Measurements from ENCODE around the gene CEL. TPM values are rescaled to one million over a fixed set of nuclear protein-coding genes. Genes with fewer than 3 reads are reported as not detected.

CEL gene
- total and polyA plus RNA-seq, 4 donors, result 0.66 to 6.3 (median 0.86) TPM

DNA sequence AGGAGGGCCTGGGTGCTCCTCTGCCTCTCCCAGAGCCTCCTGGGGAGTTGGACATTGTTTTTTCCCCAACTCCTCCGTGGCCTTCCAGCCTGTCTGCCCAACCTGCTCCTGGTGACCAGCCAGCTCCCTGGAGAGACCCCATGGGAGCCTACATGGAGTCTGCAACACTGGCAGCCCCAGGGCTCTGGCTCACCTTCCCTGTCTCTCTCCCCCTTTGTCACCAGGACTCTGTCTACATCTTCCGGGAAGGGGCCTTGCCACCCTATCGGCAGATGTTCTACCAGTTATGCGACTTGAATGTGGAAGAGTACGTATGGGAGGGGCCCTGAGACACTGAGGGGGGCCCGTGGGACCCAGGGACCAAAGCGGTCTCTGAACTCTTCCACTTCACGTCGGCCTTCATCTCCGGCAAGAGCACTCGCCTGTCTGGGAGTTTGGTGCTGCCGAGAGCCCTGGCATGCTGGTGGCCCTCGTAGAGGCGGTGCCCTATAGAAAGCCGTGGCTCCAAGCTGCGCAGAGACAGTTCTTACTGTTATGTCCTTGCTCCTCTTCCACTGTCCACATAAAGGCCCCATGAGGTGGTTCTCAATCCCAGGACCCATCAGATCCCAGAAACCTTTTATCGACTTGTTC is 5.9 kb upstream of the CEL start:
- no peak overlapping the region for H3K4me3 ChIP-seq
- H3K4me1 ChIP-seq (ENCODE audit: control insufficient read depth in 5 of 5, insufficient read depth in 5 of 5, low read length in 5 of 5), result peaks cover 0 to 5% (median 0%) of the 10 kb centered on the region in 5 donors
- H3K27ac ChIP-seq (ENCODE audit: low read depth in 1 of 2, low read length in 1 of 2), result no peak overlapping the region
- no peak for DNase-seq
- H3K36me3 ChIP-seq (ENCODE audit: control insufficient read depth in 4 of 4, insufficient read depth in 4 of 4, low read length in 4 of 4), result peaks cover 6 to 67% (median 26%) of the 10 kb centered on the region in 4 donors
- no peak overlapping the region for H3K9ac ChIP-seq (ENCODE audit: insufficient read depth in 1 of 2, low read length in 2 of 2)
- WGBS, 2 donors, result 96% methylated on average over 17 of the region's 17 CpGs
- TF ChIP-seq, protein P1, sequence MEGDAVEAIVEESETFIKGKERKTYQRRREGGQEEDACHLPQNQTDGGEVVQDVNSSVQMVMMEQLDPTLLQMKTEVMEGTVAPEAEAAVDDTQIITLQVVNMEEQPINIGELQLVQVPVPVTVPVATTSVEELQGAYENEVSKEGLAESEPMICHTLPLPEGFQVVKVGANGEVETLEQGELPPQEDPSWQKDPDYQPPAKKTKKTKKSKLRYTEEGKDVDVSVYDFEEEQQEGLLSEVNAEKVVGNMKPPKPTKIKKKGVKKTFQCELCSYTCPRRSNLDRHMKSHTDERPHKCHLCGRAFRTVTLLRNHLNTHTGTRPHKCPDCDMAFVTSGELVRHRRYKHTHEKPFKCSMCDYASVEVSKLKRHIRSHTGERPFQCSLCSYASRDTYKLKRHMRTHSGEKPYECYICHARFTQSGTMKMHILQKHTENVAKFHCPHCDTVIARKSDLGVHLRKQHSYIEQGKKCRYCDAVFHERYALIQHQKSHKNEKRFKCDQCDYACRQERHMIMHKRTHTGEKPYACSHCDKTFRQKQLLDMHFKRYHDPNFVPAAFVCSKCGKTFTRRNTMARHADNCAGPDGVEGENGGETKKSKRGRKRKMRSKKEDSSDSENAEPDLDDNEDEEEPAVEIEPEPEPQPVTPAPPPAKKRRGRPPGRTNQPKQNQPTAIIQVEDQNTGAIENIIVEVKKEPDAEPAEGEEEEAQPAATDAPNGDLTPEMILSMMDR (IDR thresholded peaks at IDR 0.05; ENCODE audit: control extremely low read depth, extremely low read depth), result no peak
- H3K27me3 ChIP-seq (ENCODE audit: control insufficient read depth in 3 of 3, insufficient read depth in 3 of 3, low read length in 2 of 3), result no peaks in the 10 kb centered on the region
- no peaks in the 10 kb centered on the region for H3K9me3 ChIP-seq (ENCODE audit: control insufficient read depth in 4 of 4, insufficient read depth in 3 of 4, low read length in 3 of 4)
- no peak for ATAC-seq (ENCODE audit: insufficient read depth, low FRiP score)

DNA sequence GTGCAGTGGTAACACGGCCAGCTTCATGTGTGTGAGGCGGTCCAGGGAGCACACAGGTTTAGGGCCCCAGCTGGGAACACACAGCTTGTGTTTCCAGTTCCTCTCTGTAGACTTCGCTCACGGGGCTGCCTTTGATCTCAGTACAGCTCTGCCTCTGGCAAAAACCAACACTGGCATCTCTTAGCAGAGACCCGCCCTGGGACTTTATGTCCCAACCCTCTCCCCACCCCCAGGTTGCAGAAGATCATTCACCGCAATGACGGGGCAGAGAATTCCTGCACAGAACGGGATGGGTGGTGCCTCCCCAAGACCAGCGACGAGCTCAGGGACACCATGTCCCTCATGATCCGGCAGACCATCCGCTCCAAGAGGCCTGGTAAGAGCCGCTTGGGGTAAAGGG is 5.2 kb upstream of the CEL start:
- TF ChIP-seq, protein P1 (IDR thresholded peaks at IDR 0.05; ENCODE audit: control extremely low read depth, extremely low read depth), result no peak
- WGBS, 2 donors, result 87 to 91% methylated on average over 13 of the region's 13 CpGs
- H3K27me3 ChIP-seq (ENCODE audit: control insufficient read depth in 3 of 3, insufficient read depth in 3 of 3, low read length in 2 of 3), result no peaks in the 10 kb centered on the region
- H3K9ac ChIP-seq (ENCODE audit: insufficient read depth in 1 of 2, low read length in 2 of 2), result no peak overlapping the region
- peaks cover 2 to 60% (median 23%) of the 10 kb centered on the region in 4 donors for H3K36me3 ChIP-seq (ENCODE audit: control insufficient read depth in 4 of 4, insufficient read depth in 4 of 4, low read length in 4 of 4)
- no peak for DNase-seq
- H3K4me3 ChIP-seq, result no peak overlapping the region
- no peak overlapping the region for H3K27ac ChIP-seq (ENCODE audit: low read depth in 1 of 2, low read length in 1 of 2)
- H3K9me3 ChIP-seq (ENCODE audit: control insufficient read depth in 4 of 4, insufficient read depth in 3 of 4, low read length in 3 of 4), result no peaks in the 10 kb centered on the region
- peaks cover 0 to 8% (median 0%) of the 10 kb centered on the region in 5 donors for H3K4me1 ChIP-seq (ENCODE audit: control insufficient read depth in 5 of 5, insufficient read depth in 5 of 5, low read length in 5 of 5)
- ATAC-seq (ENCODE audit: insufficient read depth, low FRiP score), result no peak

DNA sequence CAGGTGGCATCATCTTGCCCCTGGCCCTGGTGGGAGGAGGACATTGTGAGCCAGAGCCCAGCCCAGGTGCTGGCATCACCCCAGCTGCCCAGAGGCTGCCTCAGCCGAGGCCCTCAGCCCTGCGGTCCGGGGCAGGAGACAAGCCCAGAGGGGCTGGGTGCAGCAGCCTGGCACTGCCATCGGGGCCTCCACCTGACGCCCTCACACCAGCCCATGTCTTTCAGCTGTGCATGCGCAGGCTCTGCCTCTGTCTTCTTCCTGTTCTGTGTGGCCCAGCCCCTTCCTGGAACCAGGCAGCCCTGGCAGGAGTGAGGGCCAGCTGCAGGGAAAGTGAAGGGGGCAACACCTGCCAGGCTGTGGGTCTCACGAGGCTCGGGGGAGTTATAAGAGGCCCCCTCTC is 4.8 kb upstream of the CEL start:
- no peak for DNase-seq
- Histone ChIP-seq H3K36me3 (ENCODE audit: control insufficient read depth in 4 of 4, insufficient read depth in 4 of 4, low read length in 4 of 4) (peaks cover 2 to 56% (median 20%) of the 10 kb centered on the region in 4 donors), H3K27ac (ENCODE audit: low read depth in 1 of 2, low read length in 1 of 2) (no peak overlapping the region)

More for the DNA sequence above, 4.8 kb upstream of the CEL start:
- H3K9ac ChIP-seq (ENCODE audit: insufficient read depth in 1 of 2, low read length in 2 of 2), result no peak overlapping the region
- H3K27me3 ChIP-seq (ENCODE audit: control insufficient read depth in 3 of 3, insufficient read depth in 3 of 3, low read length in 2 of 3), result no peaks in the 10 kb centered on the region
- no peak overlapping the region for H3K4me3 ChIP-seq
- peaks cover 0 to 8% (median 0%) of the 10 kb centered on the region in 5 donors for H3K4me1 ChIP-seq (ENCODE audit: control insufficient read depth in 5 of 5, insufficient read depth in 5 of 5, low read length in 5 of 5)
- 33 to 68% methylated on average over 8 of the region's 8 CpGs for WGBS, 2 donors
- TF ChIP-seq, protein P1 (IDR thresholded peaks at IDR 0.05; ENCODE audit: control extremely low read depth, extremely low read depth), result no peak
- ATAC-seq (ENCODE audit: insufficient read depth, low FRiP score), result no peak
- no peaks in the 10 kb centered on the region for H3K9me3 ChIP-seq (ENCODE audit: control insufficient read depth in 4 of 4, insufficient read depth in 3 of 4, low read length in 3 of 4)

All from lung (tissue), 12 donors.